ENCODE measurements around the gene CCM2. TPM values are rescaled to one million over a fixed set of nuclear protein-coding genes. Genes with fewer than 3 reads are reported as not detected.
A peak's percentile ranks its signal among the peaks of the same experiment; 100 is the strongest.

The CCM2 gene
- total and polyA plus RNA-seq, 7 donors, result 28.1 to 54.2 (median 34.1) TPM

- no peak for TF ChIP-seq EP300 (IDR thresholded peaks at IDR 0.05)
- TF ChIP-seq POLR2A (IDR thresholded peaks at IDR 0.05), result no peak
- no peak for TF ChIP-seq CTCF (IDR thresholded peaks at IDR 0.05)
- TF ChIP-seq POLR2AphosphoS5 (IDR thresholded peaks at IDR 0.05), result no peak
These were observed 18.8 kb upstream of the CCM2 start for GRCh38 chr7:44981035-44981706.

GRCh38 chr7:44982535-44982923 is 17.5 kb upstream of the CCM2 start:
- TF ChIP-seq POLR2AphosphoS5 (IDR thresholded peaks at IDR 0.05), result no peak
- TF ChIP-seq EP300 (IDR thresholded peaks at IDR 0.05), result no peak
- no peak for TF ChIP-seq CTCF (IDR thresholded peaks at IDR 0.05)
- no peak for TF ChIP-seq POLR2A (IDR thresholded peaks at IDR 0.05)

More at GRCh38 chr7:44981035-44981706, 18.8 kb upstream of the CCM2 start:
- Histone ChIP-seq H3K4me1 (peaks cover 0 to 37% (median 22%) of the 10 kb centered on the region in 4 donors), H3K27me3 (no peaks in the 10 kb centered on the region), H3K9me3 (no peaks in the 10 kb centered on the region), H3K36me3 (peaks cover 0 to 53% (median 23%) of the 10 kb centered on the region in 4 donors), H3K4me3 (no peak overlapping the region), H3K27ac (peak overlapping the region in 3 of 4 donors; percentile 57 to 73 (median 68))
- DNase-seq, result no peak
- WGBS, 2 donors, result 84 to 86% methylated on average over 7 of the region's 7 CpGs
- intact Hi-C loops (cut with DNase I), result loop anchor here (10.0 kb wide), 1 partner anchor 396 kb away; the partner anchor contains the start of gene TMED4

GRCh38 chr7:44982970-44983369 is 17.0 kb upstream of the CCM2 start:
- Histone ChIP-seq H3K4me1 (peaks cover 0 to 43% (median 32%) of the 10 kb centered on the region in 4 donors), H3K36me3 (peaks cover 0 to 53% (median 23%) of the 10 kb centered on the region in 4 donors)
- 93 to 94% methylated on average over 1 of the region's 1 CpG for WGBS, 2 donors

More at GRCh38 chr7:44982535-44982923, 17.5 kb upstream of the CCM2 start:
- H3K9me3 ChIP-seq, result no peaks in the 10 kb centered on the region
- peaks cover 0 to 53% (median 23%) of the 10 kb centered on the region in 4 donors for H3K36me3 ChIP-seq
- no peaks in the 10 kb centered on the region for H3K27me3 ChIP-seq
- peaks cover 0 to 42% (median 31%) of the 10 kb centered on the region in 4 donors for H3K4me1 ChIP-seq
- H3K4me3 ChIP-seq, result no peak overlapping the region
- intact Hi-C loops (cut with DNase I), result loop anchor here (10.0 kb wide), 1 partner anchor 398 kb away; the partner anchor contains the start of gene TMED4
- WGBS, 2 donors, result 74 to 92% methylated on average over 1 of the region's 1 CpG
- H3K27ac ChIP-seq, result no peak overlapping the region
- DNase-seq, result no peak

GRCh38 chr7:44983742-44984477 is 16.1 kb upstream of the CCM2 start:
- TF ChIP-seq CTCF (IDR thresholded peaks at IDR 0.05), result no peak
- no peak for TF ChIP-seq POLR2A (IDR thresholded peaks at IDR 0.05)
- TF ChIP-seq EP300 (IDR thresholded peaks at IDR 0.05), result no peak
- TF ChIP-seq POLR2AphosphoS5 (IDR thresholded peaks at IDR 0.05), result no peak
- intact Hi-C loops (cut with DNase I), result loop anchor here (10.0 kb wide), 1 partner anchor 399 kb away; the partner anchor contains the start of gene TMED4
- Histone ChIP-seq H3K4me1 (peaks cover 0 to 43% (median 32%) of the 10 kb centered on the region in 4 donors), H3K4me3 (no peak overlapping the region), H3K27ac (peak overlapping the region in 1 of 4 donors; percentile 12), H3K36me3 (peaks cover 0 to 45% (median 23%) of the 10 kb centered on the region in 4 donors), H3K9me3 (no peaks in the 10 kb centered on the region), H3K27me3 (no peaks in the 10 kb centered on the region)
- 80 to 84% methylated on average over 6 of the region's 6 CpGs for WGBS, 2 donors
- no peak for DNase-seq

More at GRCh38 chr7:44982970-44983369, 17.0 kb upstream of the CCM2 start:
- Histone ChIP-seq H3K27me3 (no peaks in the 10 kb centered on the region), H3K9me3 (no peaks in the 10 kb centered on the region), H3K27ac (no peak overlapping the region), H3K4me3 (no peak overlapping the region)
- intact Hi-C loops (cut with DNase I), result loop anchor here (10.0 kb wide), 1 partner anchor 398 kb away; the partner anchor contains the start of gene TMED4
- TF ChIP-seq POLR2A (IDR thresholded peaks at IDR 0.05) (no peak), EP300 (IDR thresholded peaks at IDR 0.05) (no peak), POLR2AphosphoS5 (IDR thresholded peaks at IDR 0.05) (no peak), CTCF (IDR thresholded peaks at IDR 0.05) (no peak)
- DNase-seq, result no peak
